Colonic mucosa (tissue), 4 donors: ENCODE results near the gene NDUFS6. TPM values are rescaled to one million over a fixed set of nuclear protein-coding genes. Genes with fewer than 3 reads are reported as not detected.
A peak's percentile ranks its signal among the peaks of the same experiment; 100 is the strongest.

Experiments
- DNase-seq: peaks from one replicate; pipeline ENCODE4 v3.0.0-alpha.2; 2020
- H3K27ac ChIP-seq: fragments of 200-600 bp; one replicate; pipeline ENCODE4 v1.8.0; 2021
- H3K27me3 ChIP-seq: fragments of 200-600 bp; one replicate; pipeline ENCODE4 v1.8.0; 2021
- H3K36me3 ChIP-seq: fragments of 200-600 bp; one replicate; pipeline ENCODE4 v1.8.0; 2021
- H3K4me1 ChIP-seq: fragments of 200-600 bp; one replicate; pipeline ENCODE4 v1.8.0; 2021; ENCODE audit warnings: mild to moderate bottlenecking
- H3K4me3 ChIP-seq: fragments of 200-600 bp; one replicate; pipeline ENCODE4 v1.8.0; 2021
- H3K9ac ChIP-seq, 2 donors: one replicate each; pipeline ENCODE4 v1.7.0; 2013; ENCODE audit warnings: control low read depth in 2 of 2, low read depth in 2 of 2, low read length in 2 of 2
- H3K9me3 ChIP-seq: fragments of 200-600 bp; one replicate; pipeline ENCODE4 v1.8.0; 2021
- CTCF ChIP-seq: fragments of 200-600 bp; IDR thresholded peaks from one replicate; pipeline ENCODE4 v1.8.0; 2022; ENCODE audit warnings: antibody characterized with exemption, mild to moderate bottlenecking
- intact Hi-C: fragments of 100-400 bp; cut with DNase I; formaldehyde crosslinking; loops from one replicate; pipeline ENCODE4 v1.14.1; 2022
- total RNA-seq, 2 donors: library from RNA; stranded (reverse); fragmentation: NEBNext Ultra II Directional in 1 of 2; extraction: Animal tissue kit (Norgen Biotek cat#: 25700) in 1 of 2; gene quantifications; one replicate each; pipeline ENCODE4 v1.2.1, GENCODE V29; 2021
- donor health status: healthy.
- donor health status: DM: no; HTN: no; CAD: no.
- donor health status: DM: no; HTN: no; CAD: no.

NDUFS6 gene
- 10 to 100 TPM; 43.2 to 70.7 TPM for total RNA-seq

- peaks cover 4% of the 10 kb centered on the region for H3K4me1 ChIP-seq
These were observed at the start of gene NDUFS6 for GRCh38 chr5:1801222-1801966. Gene NDUFS6, plus strand, starts transcription at chr5:1801407. Its CDS starts 11 bp downstream, at chr5:1801418.

GRCh38 chr5:1751864-1752822, 49.1 kb upstream of the NDUFS6 start:
- DNase-seq, result peak; percentile 9

More at GRCh38 chr5:1801222-1801966, at the start of gene NDUFS6:
- Histone ChIP-seq H3K4me3 (peak within 1 kb of the TSS; percentile 81), H3K9me3 (no peaks in the 10 kb centered on the region), H3K27me3 (no peaks in the 10 kb centered on the region), H3K9ac (peak within 1 kb of the TSS; percentile 82 to 89), H3K27ac (peak within 1 kb of the TSS; percentile 80), H3K36me3 (peaks cover 6% of the 10 kb centered on the region)
- peak; percentile 85 for DNase-seq
- intact Hi-C loops, result no loop called here
- no peak for TF ChIP-seq CTCF

DNA sequence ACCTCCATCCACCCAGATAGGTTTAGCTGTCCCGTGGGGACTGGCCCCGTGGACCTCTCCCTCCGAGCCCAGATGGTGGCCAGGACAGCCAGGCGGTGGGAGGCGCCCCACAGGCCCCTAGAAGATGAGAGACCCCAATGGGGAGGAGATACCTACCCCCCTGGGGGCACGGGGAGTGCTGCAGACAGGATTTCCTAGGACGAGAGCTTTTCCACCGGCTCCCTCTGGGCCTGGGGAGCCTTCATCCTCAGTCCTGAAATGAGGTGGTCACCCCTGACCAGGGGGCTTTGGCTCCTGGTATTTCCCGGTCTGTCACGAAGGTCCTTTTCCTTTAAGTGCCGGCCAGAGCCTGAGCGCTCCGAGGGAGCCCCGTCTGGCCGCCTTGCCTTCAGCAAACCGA, 48.3 kb upstream of the NDUFS6 start:
- peak; percentile 9 for DNase-seq
- Histone ChIP-seq H3K9me3 (no peaks in the 10 kb centered on the region), H3K4me3 (no peak overlapping the region), H3K9ac (no peak overlapping the region), H3K4me1 (no peaks in the 10 kb centered on the region), H3K27ac (no peak overlapping the region), H3K36me3 (no peaks in the 10 kb centered on the region), H3K27me3 (no peaks in the 10 kb centered on the region)
- TF ChIP-seq CTCF, result no peak
- intact Hi-C loops, result no loop called here

More at GRCh38 chr5:1751864-1752822, 49.1 kb upstream of the NDUFS6 start:
- Histone ChIP-seq H3K4me3 (no peak overlapping the region), H3K9ac (no peak overlapping the region), H3K4me1 (no peaks in the 10 kb centered on the region), H3K36me3 (no peaks in the 10 kb centered on the region), H3K27me3 (no peaks in the 10 kb centered on the region), H3K27ac (no peak overlapping the region), H3K9me3 (no peaks in the 10 kb centered on the region)
- intact Hi-C loops, result no loop called here
- TF ChIP-seq CTCF, result no peak

GRCh38 chr5:1753490-1753889, 47.7 kb upstream of the NDUFS6 start:
- no peaks in the 10 kb centered on the region for H3K27me3 ChIP-seq
- H3K9ac ChIP-seq, result no peak overlapping the region

More at GRCh38 chr5:1753490-1753889, 47.7 kb upstream of the NDUFS6 start:
- DNase-seq, result peak; percentile 3
- no peak overlapping the region for H3K27ac ChIP-seq
- no peak overlapping the region for H3K4me3 ChIP-seq
- TF ChIP-seq CTCF, result no peak
- H3K36me3 ChIP-seq, result no peaks in the 10 kb centered on the region
- no peaks in the 10 kb centered on the region for H3K9me3 ChIP-seq
- H3K4me1 ChIP-seq, result no peaks in the 10 kb centered on the region
- intact Hi-C loops, result no loop called here
